Measurements from ENCODE around the gene NLRP11. TPM values are rescaled to one million over a fixed set of nuclear protein-coding genes. Genes with fewer than 3 reads are reported as not detected.

Gene NLRP11
- total RNA-seq, 4 donors from 2014 or later, result not detected

GRCh38 chr19:55802281-55802680, 29.5 kb downstream of the NLRP11 start:
- H3K4me1 ChIP-seq, result no peaks in the 10 kb centered on the region
- TF ChIP-seq POLR2A (IDR thresholded peaks at IDR 0.05) (no peak), POLR2AphosphoS5 (IDR thresholded peaks at IDR 0.05) (no peak), CTCF (IDR thresholded peaks at IDR 0.05) (no peak), EP300 (IDR thresholded peaks at IDR 0.05) (no peak)
- H3K4me3 ChIP-seq, result no peak overlapping the region
- 83 to 86% methylated on average over 2 of the region's 2 CpGs for WGBS, 2 donors (ENCODE audit: low coverage in 1 of 2)
- no peaks in the 10 kb centered on the region for H3K36me3 ChIP-seq
- peaks cover 0 to 25% (median 0%) of the 10 kb centered on the region in 3 donors for H3K9me3 ChIP-seq
- peaks cover 9% of the 10 kb centered on the region for H3K27me3 ChIP-seq
- no peak for ATAC-seq
- H3K27ac ChIP-seq, result no peak overlapping the region

- 55 to 62% methylated on average over 4 to 7 of the region's 7 CpGs for WGBS, 2 donors (ENCODE audit: low coverage in 1 of 2)
Observed at GRCh38 chr19:55801416-55801815, 30.4 kb downstream of the NLRP11 start.

GRCh38 chr19:55795021-55795420, 36.8 kb downstream of the NLRP11 start:
- Histone ChIP-seq H3K36me3 (no peaks in the 10 kb centered on the region), H3K27me3 (peaks cover 19% of the 10 kb centered on the region), H3K27ac (no peak overlapping the region), H3K4me3 (no peak overlapping the region), H3K9me3 (no peaks in the 10 kb centered on the region), H3K4me1 (no peaks in the 10 kb centered on the region)
- WGBS, 2 donors (ENCODE audit: low coverage in 1 of 2), result 85 to 92% methylated on average over 7 to 11 of the region's 11 CpGs
- no peak for ATAC-seq
- TF ChIP-seq EP300 (IDR thresholded peaks at IDR 0.05), result no peak

More at GRCh38 chr19:55801416-55801815, 30.4 kb downstream of the NLRP11 start:
- Histone ChIP-seq H3K4me1 (no peaks in the 10 kb centered on the region), H3K27ac (no peak overlapping the region), H3K4me3 (no peak overlapping the region), H3K9me3 (peaks cover 0 to 22% (median 0%) of the 10 kb centered on the region in 3 donors), H3K36me3 (no peaks in the 10 kb centered on the region), H3K27me3 (peaks cover 11% of the 10 kb centered on the region)
- ATAC-seq, result no peak
- TF ChIP-seq EP300 (IDR thresholded peaks at IDR 0.05) (no peak), POLR2A (IDR thresholded peaks at IDR 0.05) (no peak), CTCF (IDR thresholded peaks at IDR 0.05) (no peak), POLR2AphosphoS5 (IDR thresholded peaks at IDR 0.05) (no peak)

GRCh38 chr19:55781112-55781511, 50.7 kb downstream of the NLRP11 start:
- Histone ChIP-seq H3K36me3 (no peaks in the 10 kb centered on the region), H3K27ac (no peak overlapping the region), H3K4me1 (no peaks in the 10 kb centered on the region), H3K27me3 (peaks cover 43% of the 10 kb centered on the region), H3K9me3 (no peaks in the 10 kb centered on the region), H3K4me3 (no peak overlapping the region)
- TF ChIP-seq POLR2AphosphoS5 (IDR thresholded peaks at IDR 0.05) (no peak), POLR2A (IDR thresholded peaks at IDR 0.05) (no peak), EP300 (IDR thresholded peaks at IDR 0.05) (no peak), CTCF (IDR thresholded peaks at IDR 0.05) (no peak)
- WGBS, 2 donors (ENCODE audit: low coverage in 1 of 2), result 61 to 69% methylated on average over 4 to 5 of the region's 5 CpGs
- no peak for ATAC-seq

GRCh38 chr19:55778331-55778730, 53.5 kb downstream of the NLRP11 start:
- TF ChIP-seq POLR2AphosphoS5 (IDR thresholded peaks at IDR 0.05), result no peak
- no peak for TF ChIP-seq EP300 (IDR thresholded peaks at IDR 0.05)
- no peak for TF ChIP-seq CTCF (IDR thresholded peaks at IDR 0.05)
- TF ChIP-seq POLR2A (IDR thresholded peaks at IDR 0.05), result no peak
- no peaks in the 10 kb centered on the region for H3K36me3 ChIP-seq
- no peak for ATAC-seq
- peaks cover 51% of the 10 kb centered on the region for H3K27me3 ChIP-seq
- H3K27ac ChIP-seq, result no peak overlapping the region
- no peak overlapping the region for H3K4me3 ChIP-seq
- 69 to 73% methylated on average over 3 to 12 of the region's 16 CpGs for WGBS, 2 donors (ENCODE audit: low coverage in 1 of 2)
- no peaks in the 10 kb centered on the region for H3K9me3 ChIP-seq
- no peaks in the 10 kb centered on the region for H3K4me1 ChIP-seq

All from gastroesophageal sphincter (tissue), 4 donors.